IMR-90 (cell line): ENCODE measurements around the gene PDLIM4. TPM values are rescaled to one million over a fixed set of nuclear protein-coding genes. Genes with fewer than 3 reads are reported as not detected.

Source experiments
- ELK1 ChIP-seq: fragments of 150-350 bp; IDR thresholded peaks from 2 replicates; pipeline ENCODE4 v1.6.1; 2016; ENCODE audit warnings: low read depth, mild to moderate bottlenecking, low read length, moderate library complexity, borderline replicate concordance
- polyA plus RNA-seq, 3 experiments: library from polyadenylated mRNA; depleted of rRNA; stranded (reverse); fragments of >200 nt; gene quantifications; 2 replicates each; pipeline ENCODE4 v1.2.3, GENCODE V29; 2012; ENCODE audit warnings: low replicate concordance in 1 of 3
- total RNA-seq: library from RNA; depleted of rRNA; stranded (reverse); fragments of >200 nt; gene quantifications from 2 replicates; pipeline ENCODE4 v1.2.3, GENCODE V29; 2012

The PDLIM4 gene
- total and polyA plus RNA-seq, 2 of the 4 experiments (the other 2 are of a cell fraction): 61.1 to 214 TPM

- no peak for TF ChIP-seq ELK1
These were observed 14.1 kb downstream of the PDLIM4 start (continued) for GRCh38 chr5:132271251-132272246.
